NCI-H2081 treated with DMSO at 0.1 percent for 48 hours (cell line): ENCODE results near the gene AGMO.

ENCODE experiments used
- DNase-seq: peaks from one replicate; lab custom pipeline; 2025; lab: John Stamatoyannopoulos, UW

Gene AGMO

GRCh38 chr7:15219758-15220157 lies 342.1 kb downstream of the AGMO start:
- no peak for DNase-seq

- DNase-seq = no peak
Observed at GRCh38 chr7:15218261-15218660, 343.6 kb downstream of the AGMO start.

- no peak for DNase-seq
Observed at GRCh38 chr7:15215616-15216015, 346.2 kb downstream of the AGMO start.

- DNase-seq = no peak
Observed at GRCh38 chr7:15214976-15215375, 346.8 kb downstream of the AGMO start.

- DNase-seq = no peak
Observed at GRCh38 chr7:15213093-15213492, 348.7 kb downstream of the AGMO start.

- no peak for DNase-seq
Observed at GRCh38 chr7:15209429-15209828, 352.4 kb downstream of the AGMO start.

- DNase-seq = no peak
Observed at GRCh38 chr7:15204421-15204820, 357.4 kb downstream of the AGMO start.

- no peak for DNase-seq
Observed at GRCh38 chr7:15199482-15199881, 362.3 kb downstream of the AGMO start.

GRCh38 chr7:15197042-15197977 lies 364.5 kb downstream of the AGMO start:
- no peak for DNase-seq

- no peak for DNase-seq
Observed at GRCh38 chr7:15178065-15178464, 383.8 kb downstream of the AGMO start.

- DNase-seq = no peak
Observed at GRCh38 chr7:15176089-15176488, 385.7 kb downstream of the AGMO start.

- no peak for DNase-seq
Observed at GRCh38 chr7:15175152-15175551, 386.7 kb downstream of the AGMO start.

GRCh38 chr7:15174485-15174884 lies 387.3 kb downstream of the AGMO start:
- no peak for DNase-seq

GRCh38 chr7:15168489-15168888 lies 393.3 kb downstream of the AGMO start:
- DNase-seq = no peak

GRCh38 chr7:15167912-15168311 lies 393.9 kb downstream of the AGMO start:
- no peak for DNase-seq

GRCh38 chr7:15166620-15167019 lies 395.2 kb downstream of the AGMO start:
- no peak for DNase-seq

- DNase-seq = no peak
Observed at GRCh38 chr7:15159261-15159660, 402.6 kb downstream of the AGMO start.

- no peak for DNase-seq
Observed at GRCh38 chr7:15158141-15158810, 403.5 kb downstream of the AGMO start.
